K562 (cell line): ENCODE results near the gene NEFH. TPM values are rescaled to one million over a fixed set of nuclear protein-coding genes. Genes with fewer than 3 reads are reported as not detected.

Source experiments
- ARID2 ChIP-seq: fragments of 450-650 bp; IDR thresholded peaks from 2 replicates; pipeline ENCODE4 v1.6.1; 2017; ENCODE audit warnings: antibody characterized with exemption, mild to moderate bottlenecking
- ATF7 ChIP-seq: fragments of 450-650 bp; IDR thresholded peaks from 2 replicates; pipeline ENCODE4 v1.7.1; 2014; ENCODE audit warnings: mild to moderate bottlenecking, moderate library complexity
- BRCA1 ChIP-seq, 2 experiments: fragments of 450-650 bp in 1 of 2; sonication (generic) in 1 of 2; formaldehyde crosslinking in 1 of 2; IDR thresholded peaks; 2 replicates each; pipeline versions ENCODE4 v1.5.0 to v1.6.1; 2017 to 2020; ENCODE audit warnings: mild to moderate bottlenecking in 1 of 2, missing genetic modification reagents in 1 of 2
- FOXP1 ChIP-seq: sonication (generic); formaldehyde crosslinking; IDR thresholded peaks from 2 replicates; pipeline ENCODE4 v1.8.0; 2022; ENCODE audit warnings: mild to moderate bottlenecking, missing genetic modification reagents
- MBD2 ChIP-seq: sonication (generic); IDR thresholded peaks from 2 replicates; pipeline ENCODE4 v1.6.1; 2016; ENCODE audit warnings: low read depth, borderline replicate concordance
- MGA ChIP-seq: fragments of 450-650 bp; IDR thresholded peaks from 2 replicates; pipeline ENCODE4 v1.6.1; 2016; ENCODE audit warnings: mild to moderate bottlenecking, moderate library complexity
- RCOR1 ChIP-seq, 2 experiments: IDR thresholded peaks; 2 replicates each; pipeline ENCODE4 v1.6.1; 2012; ENCODE audit warnings: low read depth in 2 of 2, low read length in 2 of 2, borderline replicate concordance in 1 of 2, improper control_type of control experiment in 1 of 2
- SIN3B ChIP-seq: fragments of 450-650 bp; IDR thresholded peaks from 2 replicates; pipeline ENCODE4 v1.6.1; 2017; ENCODE audit warnings: low read depth, mild to moderate bottlenecking, moderate library complexity
- SP1 ChIP-seq: sonication (generic); formaldehyde crosslinking; IDR thresholded peaks from 2 replicates; pipeline ENCODE4 v1.8.1; 2022; ENCODE audit warnings: mild to moderate bottlenecking, missing genetic modification reagents
- TBL1XR1 ChIP-seq, 2 experiments: IDR thresholded peaks; 2 replicates each; pipeline ENCODE4 v1.6.1; 2012; ENCODE audit warnings: improper control_type of control experiment in 2 of 2, low read length in 2 of 2, mild to moderate bottlenecking in 1 of 2
- TEAD1 ChIP-seq, 2 experiments: fragments of 450-650 bp in 1 of 2; sonication (generic) in 1 of 2; formaldehyde crosslinking; IDR thresholded peaks; 2 replicates each; pipeline versions ENCODE4 v1.4.0 to v1.8.0; 2020 to 2022; ENCODE audit warnings: mild to moderate bottlenecking in 2 of 2, missing genetic modification reagents in 1 of 2
- XRCC5 ChIP-seq: fragments of 200-400 bp; formaldehyde crosslinking; IDR thresholded peaks from 2 replicates; pipeline ENCODE4 v1.6.1; 2017; ENCODE audit warnings: low read depth, mild to moderate bottlenecking, low read length
- ZBTB33 ChIP-seq: sonication (generic); formaldehyde crosslinking; IDR thresholded peaks from 2 replicates; pipeline ENCODE4 v1.8.1; 2023; ENCODE audit warnings: mild to moderate bottlenecking, missing genetic modification reagents
- ZNF232 ChIP-seq: sonication (generic); formaldehyde crosslinking; IDR thresholded peaks from 2 replicates; pipeline ENCODE4 v1.8.0; 2022; ENCODE audit warnings: mild to moderate bottlenecking, missing genetic modification reagents
- polyA plus RNA-seq, 8 experiments: library from polyadenylated mRNA; depleted of rRNA in 4 of 8; stranded (reverse) in 5 of 8; unstranded in 3 of 8; fragments of >200 nt; fragmentation: Nextera tagmentation in 2 of 8; fragmentation: Illumina TruSeq in 1 of 8; extraction: Ambion mirVana in 2 of 8; extraction: Trizol in 1 of 8; gene quantifications; 2 replicates each; pipeline versions ENCODE4 v1.2.1 to v1.2.3, GENCODE V29; 2011 to 2014; ENCODE audit warnings: inconsistent platforms in 1 of 8, missing spikeins in 1 of 8
- total RNA-seq, 7 experiments: library from RNA; depleted of rRNA in 6 of 7; stranded (reverse); fragments of >200 nt in 6 of 7; fragmentation: Illumina TruSeq in 2 of 7; extraction: Trizol in 2 of 7; gene quantifications; 2 replicates each; pipeline versions ENCODE4 v1.2.1 to v1.2.3, GENCODE V29; 2011 to 2021; ENCODE audit warnings: low replicate concordance in 1 of 7

NEFH gene
- total and polyA plus RNA-seq, 9 of the 15 experiments (the other 6 are each of a cell fraction or from before 2014, with no cell fraction given) = 2.3 to 26.9 (median 10.8) TPM

- TF ChIP-seq ATF7 = peak; percentile 75; the same call in 1 of the 2 replicates
- TF ChIP-seq ZBTB33 (CRISPR knock-in tag) = peak; percentile 47; the same call in 1 of the 2 replicates
- TF ChIP-seq BRCA1 (IDR thresholded peaks at IDR 0.05) = no peak
- no peak for TF ChIP-seq BRCA1 (CRISPR knock-in tag; IDR thresholded peaks at IDR 0.05)
- TF ChIP-seq RCOR1 (IDR thresholded peaks at IDR 0.05; ENCODE audit: borderline replicate concordance in 1 of 2, low read depth in 2 of 2, low read length in 2 of 2) = 0 out of 4 replicates have a peak, but pooled peaks of 1 of the 2 experiments have one; percentile 23
- TF ChIP-seq FOXP1 (CRISPR knock-in tag) = peak; percentile 94
- 0 out of 2 replicates have a peak, but pooled peaks have one; percentile 34 for TF ChIP-seq ZNF232 (CRISPR knock-in tag)
- peak in 1 of 2 experiments; percentile 76; a peak in 1 of 4 replicates for TF ChIP-seq TEAD1 (CRISPR knock-in tag; IDR thresholded peaks at IDR 0.05)
- peak; percentile 83 for TF ChIP-seq MGA
- no peak for TF ChIP-seq MBD2
- peak in 1 of 2 experiments; percentile 52; a peak in 1 of 4 replicates for TF ChIP-seq TBL1XR1 (IDR thresholded peaks at IDR 0.05; ENCODE audit: low read length in 2 of 2)
- no peak for TF ChIP-seq ARID2
- peak; percentile 38; the same call in 1 of the 2 replicates for TF ChIP-seq SP1 (CRISPR knock-in tag)
- TF ChIP-seq SIN3B = 0 out of 2 replicates have a peak, but pooled peaks have one; percentile 14
- TF ChIP-seq XRCC5 = no peak
Measured at GRCh38 chr22:29480512-29481264, 670 bp downstream of the NEFH start (continued).
